Common myeloid progenitor, CD34-positive (primary cell): ENCODE results near the gene CCNI2.

Experiments used
- CTCF ChIA-PET: fragments of 350-600 bp; sonication (Branson Sonifier 250); formaldehyde crosslinking; loops from one replicate; lab custom pipeline; 2021; ENCODE audit warnings: antibody characterized with exemption; lab: Charles Lee
- POLR2A ChIA-PET: fragments of 350-600 bp; sonication (Branson Sonifier 250); formaldehyde crosslinking; loops from one replicate; lab custom pipeline; 2021; ENCODE audit warnings: antibody characterized with exemption; lab: Charles Lee
- DNase-seq, 3 donors: peaks; one replicate each; pipeline versions ENCODE4 v3.0.0 to v3.0.0-alpha.2; 2013
- H3K27ac ChIP-seq, 2 experiments: 1 replicate in 1 of 2; 2 replicates in 1 of 2; pipeline ENCODE4 v1.7.0; 2013; ENCODE audit warnings: inconsistent platforms in 2 of 2, low read length in 2 of 2, mild to moderate bottlenecking in 2 of 2, low read depth in 1 of 2, moderate library complexity in 1 of 2; ENCODE audit not compliant: severe bottlenecking in 2 of 2, insufficient read depth in 1 of 2, poor library complexity in 1 of 2
- H3K27me3 ChIP-seq, 5 experiments: replicated peaks in 2 of 5; 1 replicate in 3 of 5; 2 replicates in 2 of 5; pipeline versions ENCODE4 v1.6.1 to v1.7.0; 2013; ENCODE audit warnings: low read length in 4 of 5, mild to moderate bottlenecking in 2 of 5, moderate library complexity in 2 of 5, inconsistent platforms in 1 of 5; ENCODE audit not compliant: insufficient read depth in 5 of 5, control insufficient read depth in 4 of 5
- H3K36me3 ChIP-seq, 4 experiments: 1 replicate in 2 of 4; 2 replicates in 2 of 4; pipeline versions ENCODE4 v1.6.1 to v1.7.0; 2013; ENCODE audit warnings: low read length in 3 of 4, control low read depth in 1 of 4, mild to moderate bottlenecking in 1 of 4; ENCODE audit not compliant: control insufficient read depth in 4 of 4, insufficient read depth in 4 of 4
- H3K4me1 ChIP-seq, 4 experiments: 1 replicate in 3 of 4; 2 replicates in 1 of 4; pipeline versions ENCODE4 v1.6.1 to v1.7.1; 2013; ENCODE audit warnings: low read length in 3 of 4, mild to moderate bottlenecking in 3 of 4, control low read depth in 1 of 4, inconsistent platforms in 1 of 4, moderate library complexity in 1 of 4; ENCODE audit not compliant: control insufficient read depth in 4 of 4, insufficient read depth in 4 of 4; ENCODE audit errors: control extremely low read depth in 1 of 4
- H3K4me3 ChIP-seq, 7 experiments: 1 replicate in 4 of 7; 2 replicates in 3 of 7; pipeline versions ENCODE4 v1.5.1 to v1.7.0; 2013; ENCODE audit warnings: mild to moderate bottlenecking in 7 of 7, low read length in 6 of 7, moderate library complexity in 6 of 7, inconsistent platforms in 2 of 7, low read depth in 2 of 7, control low read depth in 1 of 7; ENCODE audit not compliant: insufficient read depth in 4 of 7, control insufficient read depth in 1 of 7; ENCODE audit errors: extremely low read depth in 1 of 7
- H3K9me3 ChIP-seq, 5 experiments: 1 replicate in 4 of 5; 2 replicates in 1 of 5; pipeline versions ENCODE4 v1.6.1 to v1.7.1; 2013; ENCODE audit warnings: low read length in 4 of 5, mild to moderate bottlenecking in 2 of 5, inconsistent platforms in 1 of 5, low read depth in 1 of 5, moderate library complexity in 1 of 5; ENCODE audit not compliant: control insufficient read depth in 4 of 5, insufficient read depth in 2 of 5; ENCODE audit errors: control extremely low read depth in 1 of 5
- WGBS: methylation state at CpG from one replicate; pipeline ENCODE4 v1.1.5; 2013; ENCODE audit not compliant: insufficient coverage; 5-methylcytosine and 5-hydroxymethylcytosine counted together

The CCNI2 gene

GRCh38 chr5:132729896-132730295, 17.3 kb upstream of the CCNI2 start:
- Histone ChIP-seq H3K27me3 (no peaks in the 10 kb centered on the region), H3K36me3 (peaks cover 0 to 2% (median under 1%) of the 10 kb centered on the region in 4 experiments), H3K4me3 (no peak overlapping the region), H3K4me1 (no peaks in the 10 kb centered on the region), H3K9me3 (no peaks in the 10 kb centered on the region), H3K27ac (no peak overlapping the region)
- ChIA-PET CTCF (interaction anchor here (0.8 kb wide), 1 partner anchor 22 kb away, joined by 3 read pairs; no protein-coding TSS in a partner anchor), POLR2A (interaction anchor here (0.6 kb wide), 1 partner anchor 97 kb away, joined by 3 read pairs; no protein-coding TSS in a partner anchor)
- WGBS: 95% methylated on average over 8 of the region's 10 CpGs
- no peak for DNase-seq

- POLR2A ChIA-PET: no interaction called here
- no peak overlapping the region for H3K27ac ChIP-seq
- H3K4me1 ChIP-seq: peaks cover 0 to 13% (median 9%) of the 10 kb centered on the region in 4 experiments
- no peaks in the 10 kb centered on the region for H3K9me3 ChIP-seq
- CTCF ChIA-PET: interaction anchor here (1.3 kb wide), 1 partner anchor 86 kb away, joined by 4 read pairs; no protein-coding TSS in a partner anchor
- no peak for DNase-seq
- whole genome bisulfite sequencing: 100% methylated on average over 1 of the region's 2 CpGs
- no peaks in the 10 kb centered on the region for H3K36me3 ChIP-seq
- H3K27me3 ChIP-seq: no peaks in the 10 kb centered on the region
- no peak overlapping the region for H3K4me3 ChIP-seq
Observed at GRCh38 chr5:132733499-132734148, 13.6 kb upstream of the CCNI2 start.

GRCh38 chr5:132734687-132735086, 12.5 kb upstream of the CCNI2 start:
- Histone ChIP-seq H3K9me3 (no peaks in the 10 kb centered on the region), H3K4me3 (no peak overlapping the region), H3K27me3 (peaks cover 0 to 3% (median 0%) of the 10 kb centered on the region in 5 experiments), H3K4me1 (peaks cover 0 to 13% (median 9%) of the 10 kb centered on the region in 4 experiments), H3K27ac (no peak overlapping the region), H3K36me3 (no peaks in the 10 kb centered on the region)
- DNase-seq: no peak
- ChIA-PET POLR2A (no interaction called here), CTCF (no interaction called here)
- WGBS: no CpG with 5 or more reads among the region's 2 CpGs

- ChIA-PET CTCF (interaction anchor here (0.7 to 1.7 kb wide), 7 partner anchors 10 to 210 kb away, joined by 3 to 6 read pairs (median 3); no protein-coding TSS in a partner anchor), POLR2A (interaction anchor here (0.7 kb wide), 1 partner anchor 36 kb away, joined by 3 read pairs; no protein-coding TSS in a partner anchor)
- no peaks in the 10 kb centered on the region for H3K36me3 ChIP-seq
- H3K4me1 ChIP-seq: peaks cover 0 to 13% (median 9%) of the 10 kb centered on the region in 4 experiments
- H3K27ac ChIP-seq: no peak within 1 kb of the TSS
- peak; percentile 84 to 89 (median 87) for DNase-seq
- H3K27me3 ChIP-seq: peaks cover under 1 to 9% (median 3%) of the 10 kb centered on the region in 5 experiments
- H3K4me3 ChIP-seq: peak within 1 kb of the TSS; percentile 52 to 90 (median 85)
- WGBS: under 1% methylated on average over 70 of the region's 81 CpGs
- H3K9me3 ChIP-seq: peaks cover 0 to 2% (median 0%) of the 10 kb centered on the region in 5 experiments
Observed at GRCh38 chr5:132736853-132737833, 10.1 kb upstream of the CCNI2 start, which contains the start of gene KIF3A. KIF3A (minus strand) TSS chr5:132737546; CDS start chr5:132737419, 127 bp downstream.

GRCh38 chr5:132737982-132738681, 9.1 kb upstream of the CCNI2 start:
- peaks cover 2 to 14% (median 5%) of the 10 kb centered on the region in 5 experiments for H3K27me3 ChIP-seq
- H3K4me3 ChIP-seq: peak overlapping the region in 4 of 7 experiments; percentile 83 to 90 (median 90)
- ChIA-PET POLR2A (no interaction called here), CTCF (interaction anchor here (0.6 to 1.7 kb wide), 7 partner anchors 11 to 82 kb away, joined by 3 to 6 read pairs (median 3); no protein-coding TSS in a partner anchor)
- H3K9me3 ChIP-seq: peaks cover 0 to 7% (median 1%) of the 10 kb centered on the region in 5 experiments
- 92% methylated on average over 4 of the region's 9 CpGs for WGBS
- H3K27ac ChIP-seq: no peak overlapping the region
- no peaks in the 10 kb centered on the region for H3K36me3 ChIP-seq
- peaks cover 0 to 13% (median 9%) of the 10 kb centered on the region in 4 experiments for H3K4me1 ChIP-seq
- DNase-seq: no peak

- Histone ChIP-seq H3K27ac (no peak overlapping the region), H3K27me3 (peaks cover 2 to 14% (median 5%) of the 10 kb centered on the region in 5 experiments), H3K4me3 (no peak overlapping the region), H3K36me3 (no peaks in the 10 kb centered on the region), H3K4me1 (peaks cover 0 to 13% (median 9%) of the 10 kb centered on the region in 4 experiments), H3K9me3 (peaks cover 0 to 7% (median 1%) of the 10 kb centered on the region in 5 experiments)
- no CpG with 5 or more reads among the region's 1 CpG for WGBS
- DNase-seq: no peak
- ChIA-PET POLR2A (no interaction called here), CTCF (interaction anchor here (1.1 kb wide), 1 partner anchor 81 kb away, joined by 3 read pairs; no protein-coding TSS in a partner anchor)
Observed at GRCh38 chr5:132739232-132739631, 8.0 kb upstream of the CCNI2 start.
